ENCODE data around the gene SF1.
A peak's percentile ranks its signal among the peaks of the same experiment; 100 is the strongest.

The SF1 gene

DNA sequence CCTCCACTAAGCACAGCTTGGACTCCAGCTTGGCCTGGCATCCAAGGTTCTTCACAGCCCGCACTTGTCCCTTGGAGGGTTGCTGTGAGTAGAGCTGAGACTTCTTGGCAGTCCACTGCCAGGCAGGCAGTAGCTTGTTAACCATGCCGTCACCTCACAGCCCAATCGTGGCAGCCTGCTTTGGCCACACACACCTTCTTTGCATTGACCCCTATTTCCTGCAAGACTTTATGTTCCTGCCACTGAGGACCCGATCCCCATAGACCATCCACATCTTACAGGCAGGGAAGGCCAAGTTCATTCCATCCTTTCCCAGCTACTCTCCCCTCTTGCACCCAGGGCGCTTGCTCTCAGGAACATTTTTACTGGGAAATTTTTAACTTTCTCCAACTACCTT is 16.1 kb downstream of the SF1 start:
- WGBS: 80% methylated on average over 5 of the region's 5 CpGs

DNA sequence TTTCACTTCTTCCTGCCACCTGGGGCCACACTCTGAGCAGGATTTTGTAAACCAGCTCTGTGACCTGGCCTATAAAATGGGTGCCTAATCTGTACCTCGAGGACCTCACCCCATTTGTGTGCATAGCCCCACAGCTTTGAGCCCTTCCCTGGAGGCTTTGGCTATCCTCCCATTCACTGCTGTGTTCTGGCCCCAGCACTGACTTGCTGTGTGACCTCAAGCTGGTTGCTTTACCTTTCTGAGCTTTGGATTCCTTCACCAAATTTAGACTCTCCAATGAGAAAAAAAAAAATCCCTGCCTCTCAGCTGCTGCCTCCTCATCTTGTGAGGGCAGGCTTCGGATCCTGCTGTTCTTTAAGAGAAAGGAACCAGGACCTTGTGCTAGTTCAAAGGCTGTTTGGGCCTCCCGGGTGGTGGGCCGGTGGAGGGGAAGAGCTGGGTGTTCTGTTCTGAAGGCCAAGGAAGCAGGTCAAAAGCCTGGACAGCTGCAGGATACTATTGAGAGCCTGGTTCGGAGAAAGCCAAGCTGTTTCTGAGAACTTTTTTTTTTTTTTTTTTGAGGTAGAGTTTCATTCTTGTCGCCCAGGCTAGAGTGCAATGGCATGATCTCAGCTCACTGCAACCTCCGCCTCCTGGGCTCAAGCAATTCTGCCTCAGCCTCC is 17.5 kb downstream of the SF1 start:
- 70% methylated on average over 5 of the region's 7 CpGs for WGBS

More for the DNA sequence above, 16.1 kb downstream of the SF1 start:
- Histone ChIP-seq H4K91ac (ENCODE audit: low read length) (no peak overlapping the region), H3K4me3 (ENCODE audit: insufficient read depth in 1 of 2, low read depth in 1 of 2, low read length in 2 of 2) (no peak overlapping the region), H2BK12ac (ENCODE audit: low read length in 2 of 2) (no peak overlapping the region), H3K27ac (ENCODE audit: low read length, poor library complexity, severe bottlenecking) (peak overlapping the region; percentile 93), H3K14ac (ENCODE audit: low read length in 2 of 2) (no peak overlapping the region), H3K4ac (ENCODE audit: low read depth in 1 of 2, low read length in 2 of 2) (no peak overlapping the region), H2BK15ac (ENCODE audit: low read depth, poor library complexity, severe bottlenecking) (no peak overlapping the region), H3K9me3 (ENCODE audit: control insufficient read depth, low read length) (no peaks in the 10 kb centered on the region), H4K8ac (ENCODE audit: low read length) (no peak overlapping the region), H2AK5ac (ENCODE audit: low read length, severe bottlenecking) (no peak overlapping the region), H2BK120ac (ENCODE audit: low read depth, low read length) (no peak overlapping the region), H3K4me1 (ENCODE audit: control insufficient read depth, insufficient read depth, low read depth, low read length) (peaks cover 58% of the 10 kb centered on the region), H3K18ac (ENCODE audit: low read depth in 1 of 2, low read length in 2 of 2) (peak overlapping the region in 1 of 2 experiments; percentile 6), H2AFZ (ENCODE audit: low read depth, low read length) (no peak overlapping the region), H3K23ac (ENCODE audit: low read length in 2 of 2) (no peak overlapping the region), H3K4me2 (ENCODE audit: low read length, poor library complexity, severe bottlenecking) (no peak overlapping the region), H3K9ac (ENCODE audit: low read length) (no peak overlapping the region), H3K79me1 (replicated peaks; ENCODE audit: low read length, poor library complexity, severe bottlenecking) (peaks cover 10% of the 10 kb centered on the region), H3K36me3 (ENCODE audit: control insufficient read depth in 1 of 2, insufficient read depth in 2 of 2, low read depth in 1 of 2, low read length in 2 of 2) (peaks cover 45 to 63% of the 10 kb centered on the region in 2 experiments), H3K27me3 (ENCODE audit: control insufficient read depth in 1 of 2, insufficient read depth in 1 of 2, low read length in 2 of 2) (no peaks in the 10 kb centered on the region), H2BK5ac (ENCODE audit: low read depth, low read length, poor library complexity, severe bottlenecking) (no peak overlapping the region)
- DNase-seq: no peak

DNA sequence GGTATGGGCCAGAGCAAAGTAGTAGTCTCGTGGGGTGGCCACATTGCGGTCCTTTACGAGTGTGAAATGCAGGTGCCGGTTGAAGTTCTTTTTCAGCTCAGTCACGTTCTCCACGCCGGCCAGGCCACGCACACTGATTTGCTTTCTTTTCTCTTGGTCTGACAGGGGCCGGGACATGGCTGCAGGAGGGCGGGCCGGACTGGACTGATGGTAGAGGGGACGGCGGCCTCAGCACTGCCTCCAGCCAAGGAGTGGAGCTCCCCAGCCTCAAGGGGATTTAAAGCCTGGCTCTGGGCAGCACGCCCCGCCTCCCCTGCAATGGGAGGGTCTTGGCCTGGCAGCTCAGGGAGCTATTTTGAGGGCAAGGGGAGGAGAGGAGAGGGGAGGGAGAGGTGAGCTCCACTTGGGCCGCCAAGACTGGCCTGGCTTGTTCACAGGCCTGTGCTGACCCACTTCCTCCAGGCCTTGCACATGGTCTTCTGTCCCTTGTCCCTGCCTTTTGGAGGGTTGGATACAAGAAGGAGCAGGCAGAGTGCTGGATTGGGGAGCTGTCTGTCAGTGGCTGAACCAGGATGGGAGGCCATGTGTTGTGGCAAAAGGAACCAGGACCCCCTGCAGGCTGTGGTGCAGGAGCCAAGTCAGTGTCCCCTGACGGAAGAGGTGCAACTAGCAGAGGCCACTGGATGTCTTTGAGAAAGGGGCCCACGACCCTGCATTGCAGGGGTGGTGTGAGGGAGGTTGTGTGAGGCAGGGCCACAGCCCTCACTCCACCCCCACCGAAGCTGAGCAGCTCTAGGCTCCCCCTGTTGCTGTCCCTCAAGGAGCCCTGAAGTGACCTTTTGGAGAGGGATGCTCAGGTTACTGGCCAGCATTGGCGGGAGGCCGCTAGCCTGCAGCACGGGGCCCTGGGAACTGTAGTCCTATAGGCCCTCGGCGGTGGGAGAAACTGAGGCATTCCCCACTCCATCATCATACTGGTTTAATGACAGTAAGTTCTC is 18.3 kb downstream of the SF1 start, which contains the start of gene PYGM:
Gene PYGM, minus strand, starts transcription at position 253 of the 998 bp plus-strand sequence. Its CDS starts 76 bp downstream, at position 177.
- Histone ChIP-seq H3K9me3 (ENCODE audit: control insufficient read depth, low read length) (no peaks in the 10 kb centered on the region), H2AK5ac (ENCODE audit: low read length, severe bottlenecking) (no peak within 1 kb of the TSS), H3K79me1 (replicated peaks; ENCODE audit: low read length, poor library complexity, severe bottlenecking) (peaks cover 2% of the 10 kb centered on the region), H3K18ac (ENCODE audit: low read depth in 1 of 2, low read length in 2 of 2) (peak within 1 kb of the TSS; percentile 25 to 26), H3K14ac (ENCODE audit: low read length in 2 of 2) (no peak within 1 kb of the TSS), H3K4ac (ENCODE audit: low read depth in 1 of 2, low read length in 2 of 2) (no peak within 1 kb of the TSS), H3K4me2 (ENCODE audit: low read length, poor library complexity, severe bottlenecking) (no peak within 1 kb of the TSS), H2BK5ac (ENCODE audit: low read depth, low read length, poor library complexity, severe bottlenecking) (no peak within 1 kb of the TSS), H3K27me3 (ENCODE audit: control insufficient read depth in 1 of 2, insufficient read depth in 1 of 2, low read length in 2 of 2) (no peaks in the 10 kb centered on the region), H3K9ac (ENCODE audit: low read length) (peak within 1 kb of the TSS; percentile 75), H3K36me3 (ENCODE audit: control insufficient read depth in 1 of 2, insufficient read depth in 2 of 2, low read depth in 1 of 2, low read length in 2 of 2) (peaks cover 30 to 40% of the 10 kb centered on the region in 2 experiments), H4K91ac (ENCODE audit: low read length) (peak within 1 kb of the TSS; percentile 19), H3K23ac (ENCODE audit: low read length in 2 of 2) (peak within 1 kb of the TSS in 1 of 2 experiments; percentile 86), H4K8ac (ENCODE audit: low read length) (peak within 1 kb of the TSS; percentile 62), H3K4me1 (ENCODE audit: control insufficient read depth, insufficient read depth, low read depth, low read length) (peaks cover 54% of the 10 kb centered on the region), H2BK120ac (ENCODE audit: low read depth, low read length) (no peak within 1 kb of the TSS), H3K27ac (ENCODE audit: low read length, poor library complexity, severe bottlenecking) (no peak within 1 kb of the TSS), H2BK12ac (ENCODE audit: low read length in 2 of 2) (no peak within 1 kb of the TSS), H2AFZ (ENCODE audit: low read depth, low read length) (no peak within 1 kb of the TSS), H2BK15ac (ENCODE audit: low read depth, poor library complexity, severe bottlenecking) (peak within 1 kb of the TSS; percentile 13), H3K4me3 (ENCODE audit: insufficient read depth in 1 of 2, low read depth in 1 of 2, low read length in 2 of 2) (peak within 1 kb of the TSS in 1 of 2 experiments; percentile 62)
- DNase-seq: peak; percentile 63
- WGBS: 40% methylated on average over 21 of the region's 24 CpGs

More for the DNA sequence above, 17.5 kb downstream of the SF1 start:
- Histone ChIP-seq H2BK120ac (ENCODE audit: low read depth, low read length) (no peak overlapping the region), H3K9me3 (ENCODE audit: control insufficient read depth, low read length) (no peaks in the 10 kb centered on the region), H3K27ac (ENCODE audit: low read length, poor library complexity, severe bottlenecking) (no peak overlapping the region), H2BK12ac (ENCODE audit: low read length in 2 of 2) (no peak overlapping the region), H2BK5ac (ENCODE audit: low read depth, low read length, poor library complexity, severe bottlenecking) (no peak overlapping the region), H3K14ac (ENCODE audit: low read length in 2 of 2) (no peak overlapping the region), H3K4ac (ENCODE audit: low read depth in 1 of 2, low read length in 2 of 2) (no peak overlapping the region), H2BK15ac (ENCODE audit: low read depth, poor library complexity, severe bottlenecking) (no peak overlapping the region), H3K4me1 (ENCODE audit: control insufficient read depth, insufficient read depth, low read depth, low read length) (peaks cover 58% of the 10 kb centered on the region), H3K4me3 (ENCODE audit: insufficient read depth in 1 of 2, low read depth in 1 of 2, low read length in 2 of 2) (no peak overlapping the region), H4K8ac (ENCODE audit: low read length) (no peak overlapping the region), H4K91ac (ENCODE audit: low read length) (no peak overlapping the region), H3K9ac (ENCODE audit: low read length) (no peak overlapping the region), H3K4me2 (ENCODE audit: low read length, poor library complexity, severe bottlenecking) (no peak overlapping the region), H3K23ac (ENCODE audit: low read length in 2 of 2) (peak overlapping the region in 1 of 2 experiments; percentile 86), H3K36me3 (ENCODE audit: control insufficient read depth in 1 of 2, insufficient read depth in 2 of 2, low read depth in 1 of 2, low read length in 2 of 2) (peaks cover 36 to 49% of the 10 kb centered on the region in 2 experiments), H3K27me3 (ENCODE audit: control insufficient read depth in 1 of 2, insufficient read depth in 1 of 2, low read length in 2 of 2) (no peaks in the 10 kb centered on the region), H2AFZ (ENCODE audit: low read depth, low read length) (no peak overlapping the region), H2AK5ac (ENCODE audit: low read length, severe bottlenecking) (peak overlapping the region; percentile 44), H3K79me1 (replicated peaks; ENCODE audit: low read length, poor library complexity, severe bottlenecking) (peaks cover 5% of the 10 kb centered on the region), H3K18ac (ENCODE audit: low read depth in 1 of 2, low read length in 2 of 2) (no peak overlapping the region)
- no peak for DNase-seq

Measured in mesenchymal stem cell (in vitro differentiated cells and primary cell).